GM20000 (cell line): Measurements from ENCODE around the gene MYO15A.

Source experiments
- DNase-seq: peaks from one replicate; pipeline ENCODE4 v3.0.0; 2012; ENCODE audit warnings: low spot score
- CTCF ChIP-seq: IDR thresholded peaks from 2 replicates; pipeline ENCODE4 v1.5.1; 2012; ENCODE audit warnings: mild to moderate bottlenecking, control low read depth; ENCODE audit errors: extremely low read depth, missing control alignments

Gene MYO15A

GRCh38 chr17:18138065-18138749 lies 29.7 kb downstream of the MYO15A start:
- no peak for DNase-seq
- TF ChIP-seq CTCF = no peak

GRCh38 chr17:18139092-18139491 lies 30.5 kb downstream of the MYO15A start:
- no peak for TF ChIP-seq CTCF
- no peak for DNase-seq

- DNase-seq = no peak
- no peak for TF ChIP-seq CTCF
Observed at GRCh38 chr17:18139498-18139897, 30.9 kb downstream of the MYO15A start.

GRCh38 chr17:18139949-18140348 lies 31.4 kb downstream of the MYO15A start:
- peak; percentile 25 for TF ChIP-seq CTCF
- no peak for DNase-seq

- no peak for DNase-seq
- no peak for TF ChIP-seq CTCF
Observed at GRCh38 chr17:18140648-18141047, 32.1 kb downstream of the MYO15A start.

- TF ChIP-seq CTCF = peak; percentile 25
- peak; percentile 79 for DNase-seq
Observed at GRCh38 chr17:18141210-18141803, 32.8 kb downstream of the MYO15A start.

- no peak for TF ChIP-seq CTCF
Observed at GRCh38 chr17:18142417-18142816, 33.9 kb downstream of the MYO15A start.

More at GRCh38 chr17:18142417-18142816, 33.9 kb downstream of the MYO15A start:
- no peak for DNase-seq
